ENCODE data around the gene IL1B.

DNA sequence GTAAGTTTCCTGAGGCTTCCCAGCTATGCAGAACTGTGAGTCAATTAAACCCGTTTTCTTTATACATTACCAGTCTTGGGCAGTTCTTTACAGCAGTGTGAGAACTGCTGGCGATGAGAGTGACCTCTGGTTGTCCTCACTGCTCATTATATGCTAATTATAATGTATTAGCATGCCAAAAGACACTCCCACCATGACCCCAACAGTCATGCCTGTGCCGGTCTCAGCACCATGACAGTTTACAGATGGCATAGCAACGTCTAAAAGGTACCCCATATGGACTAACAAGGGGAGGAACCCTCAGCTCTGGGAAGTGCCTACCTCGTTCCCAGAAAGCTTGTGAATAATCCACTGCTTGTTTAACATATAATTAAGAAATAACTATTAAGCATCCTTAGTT is 44.2 kb downstream of the IL1B start:
- TF ChIP-seq GATA3 (IDR thresholded peaks at IDR 0.05; ENCODE audit: low read depth, low read length) (no peak), GATA2 (IDR thresholded peaks at IDR 0.05; ENCODE audit: low read depth, low read length) (no peak)

All from SH-SY5Y (cell line).